PC-3 (cell line): ENCODE results near the gene HNRNPA1.

ENCODE experiments used
- CTCF ChIP-seq: fragments of 300-600 bp; sonication (generic); conservative IDR thresholded peaks from 2 replicates; pipeline ENCODE4 v1.5.1; 2017; ENCODE audit warnings: antibody characterized with exemption, low read depth, mild to moderate bottlenecking, low read length
- EZH2 ChIP-seq: fragments of 300-600 bp; sonication (generic); IDR thresholded peaks from one replicate; pipeline ENCODE4 v1.6.1; 2017; ENCODE audit warnings: antibody characterized with exemption, mild to moderate bottlenecking, low read length; ENCODE audit not compliant: unreplicated experiment
- EZH2phosphoT487 ChIP-seq: fragments of 300-600 bp; sonication (generic); IDR thresholded peaks from 2 replicates; pipeline ENCODE4 v1.6.1; 2018; ENCODE audit warnings: mild to moderate bottlenecking, antibody characterized with exemption, low read length, borderline replicate concordance

DNA sequence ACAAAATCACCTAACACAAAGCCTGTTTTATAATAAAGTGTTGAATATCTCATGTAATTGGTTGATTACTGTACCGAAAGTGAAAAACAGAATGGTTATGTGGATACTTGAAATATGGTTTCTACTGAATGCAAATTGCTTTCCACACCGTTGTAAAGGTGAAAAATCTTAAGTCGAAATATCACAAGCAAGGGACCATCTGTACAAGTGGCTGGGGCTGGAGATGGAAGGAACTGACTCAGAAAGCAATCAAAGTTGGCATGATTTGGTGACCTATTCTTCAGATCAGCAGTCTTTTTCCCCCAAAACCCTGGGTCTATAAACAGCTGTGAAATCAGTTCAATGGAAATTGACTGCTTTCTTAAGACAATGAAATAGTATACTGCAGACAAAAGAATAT lies 4.2 kb upstream of the HNRNPA1 start:
- TF ChIP-seq CTCF (no peak), EZH2phosphoT487 (no peak), EZH2 (no peak)
